ENCODE measurements around the gene C2orf49.
A peak's percentile ranks its signal among the peaks of the same experiment; 100 is the strongest.

Gene C2orf49

GRCh38 chr2:105369777-105370690 is 32.7 kb downstream of the C2orf49 start:
- Histone ChIP-seq H3K9me3 (no peaks in the 10 kb centered on the region), H3K4me1 (ENCODE audit: control insufficient read depth in 1 of 2, insufficient read depth in 1 of 2, low read depth in 1 of 2, low read length in 1 of 2) (no peaks in the 10 kb centered on the region), H3K27ac (no peak overlapping the region), H3K4me3 (ENCODE audit: low read depth in 1 of 2, low read length in 1 of 2) (no peak overlapping the region), H3K27me3 (no peaks in the 10 kb centered on the region), H3K36me3 (no peaks in the 10 kb centered on the region)
- TF ChIP-seq CTCF (IDR thresholded peaks at IDR 0.05), result peak; percentile 56

- Histone ChIP-seq H3K36me3 (no peaks in the 10 kb centered on the region), H3K27me3 (no peaks in the 10 kb centered on the region), H3K9me3 (no peaks in the 10 kb centered on the region), H3K4me1 (ENCODE audit: control insufficient read depth in 1 of 2, insufficient read depth in 1 of 2, low read depth in 1 of 2, low read length in 1 of 2) (no peaks in the 10 kb centered on the region), H3K4me3 (ENCODE audit: low read depth in 1 of 2, low read length in 1 of 2) (no peak overlapping the region), H3K27ac (no peak overlapping the region)
- TF ChIP-seq CTCF (IDR thresholded peaks at IDR 0.05), result no peak
These were observed 33.8 kb downstream of the C2orf49 start for GRCh38 chr2:105371156-105371555.

DNA sequence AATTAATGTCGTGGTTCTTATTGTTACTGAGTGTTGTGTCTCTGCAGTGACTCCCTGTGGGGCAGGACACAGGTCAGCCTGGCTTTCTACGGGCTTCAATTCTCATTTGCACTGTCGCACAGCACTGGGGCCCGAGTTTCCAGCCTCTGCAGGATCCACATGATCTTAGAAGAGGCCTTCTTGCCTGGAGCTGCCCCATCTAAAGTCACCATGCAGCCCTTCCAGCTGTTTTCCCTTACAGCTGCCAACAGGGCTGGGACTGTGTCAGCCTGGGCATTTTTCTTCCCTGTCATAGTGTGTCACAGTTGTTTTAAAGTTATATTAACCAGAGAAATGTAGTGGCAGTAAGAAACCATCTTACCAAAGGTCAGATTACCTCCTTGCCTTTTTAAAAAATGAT is 34.5 kb downstream of the C2orf49 start:
- no peaks in the 10 kb centered on the region for H3K9me3 ChIP-seq
- H3K36me3 ChIP-seq, result no peaks in the 10 kb centered on the region
- no peak overlapping the region for H3K4me3 ChIP-seq (ENCODE audit: low read depth in 1 of 2, low read length in 1 of 2)
- peaks cover 2% of the 10 kb centered on the region for H3K27me3 ChIP-seq
- no peaks in the 10 kb centered on the region for H3K4me1 ChIP-seq (ENCODE audit: control insufficient read depth in 1 of 2, insufficient read depth in 1 of 2, low read depth in 1 of 2, low read length in 1 of 2)
- H3K27ac ChIP-seq, result no peak overlapping the region
- TF ChIP-seq CTCF (IDR thresholded peaks at IDR 0.05), result no peak

- H3K36me3 ChIP-seq, result no peaks in the 10 kb centered on the region
- no peak overlapping the region for H3K27ac ChIP-seq
- H3K4me1 ChIP-seq (ENCODE audit: control insufficient read depth in 1 of 2, insufficient read depth in 1 of 2, low read depth in 1 of 2, low read length in 1 of 2), result no peaks in the 10 kb centered on the region
- H3K4me3 ChIP-seq (ENCODE audit: low read depth in 1 of 2, low read length in 1 of 2), result no peak overlapping the region
- TF ChIP-seq CTCF (IDR thresholded peaks at IDR 0.05), result no peak
- no peaks in the 10 kb centered on the region for H3K9me3 ChIP-seq
- H3K27me3 ChIP-seq, result peaks cover 5% of the 10 kb centered on the region
These were observed 36.0 kb downstream of the C2orf49 start for GRCh38 chr2:105373344-105373781.

- H3K36me3 ChIP-seq, result no peaks in the 10 kb centered on the region
- H3K27me3 ChIP-seq, result peaks cover 5% of the 10 kb centered on the region
- no peak for TF ChIP-seq CTCF (IDR thresholded peaks at IDR 0.05)
- H3K4me1 ChIP-seq (ENCODE audit: control insufficient read depth in 1 of 2, insufficient read depth in 1 of 2, low read depth in 1 of 2, low read length in 1 of 2), result no peaks in the 10 kb centered on the region
- H3K27ac ChIP-seq, result no peak overlapping the region
- no peaks in the 10 kb centered on the region for H3K9me3 ChIP-seq
- no peak overlapping the region for H3K4me3 ChIP-seq (ENCODE audit: low read depth in 1 of 2, low read length in 1 of 2)
These were observed 36.6 kb downstream of the C2orf49 start for GRCh38 chr2:105373895-105374401.

All from neutrophil (primary cell).